ENCODE data around the gene ASB6. TPM values are rescaled to one million over a fixed set of nuclear protein-coding genes. Genes with fewer than 3 reads are reported as not detected.

Gene ASB6
- total RNA-seq, 1 donor from 2014 or later, result 22.4 TPM

DNA sequence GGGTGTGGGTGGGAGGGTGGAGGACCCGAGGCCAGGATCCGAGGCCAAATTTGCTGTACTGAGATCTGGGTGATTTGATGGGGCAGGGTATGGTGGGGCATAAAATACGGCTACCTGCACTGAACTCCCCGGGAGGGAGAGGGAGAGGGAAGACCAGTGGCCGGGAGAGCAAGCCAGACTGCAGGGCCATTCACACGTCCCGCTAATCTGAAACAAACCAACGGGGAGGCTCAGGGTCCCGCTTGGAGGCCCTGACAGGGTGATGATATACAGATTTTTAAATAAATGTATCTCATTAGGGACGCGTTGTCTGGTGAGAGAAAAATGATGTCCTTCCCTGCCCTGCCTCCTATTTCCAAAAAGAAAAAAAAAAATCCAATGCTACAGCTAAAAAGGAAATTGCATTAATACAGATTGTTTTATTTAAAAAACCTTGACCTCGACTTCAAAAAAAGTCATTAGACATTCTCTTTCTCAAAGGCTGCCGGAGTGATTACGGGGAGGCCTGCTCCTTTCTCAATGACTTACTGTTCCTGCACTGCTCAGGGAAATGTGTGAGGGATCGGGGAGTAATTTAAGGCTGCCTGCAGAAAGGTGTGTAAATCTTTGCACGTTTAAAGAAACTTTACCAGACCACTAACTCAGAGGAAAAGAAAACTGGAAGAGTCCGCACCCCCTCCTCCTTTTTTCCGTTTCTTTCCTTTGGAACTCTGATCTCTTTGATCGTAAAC is 12.0 kb upstream of the ASB6 start:
- TF ChIP-seq, protein P1, sequence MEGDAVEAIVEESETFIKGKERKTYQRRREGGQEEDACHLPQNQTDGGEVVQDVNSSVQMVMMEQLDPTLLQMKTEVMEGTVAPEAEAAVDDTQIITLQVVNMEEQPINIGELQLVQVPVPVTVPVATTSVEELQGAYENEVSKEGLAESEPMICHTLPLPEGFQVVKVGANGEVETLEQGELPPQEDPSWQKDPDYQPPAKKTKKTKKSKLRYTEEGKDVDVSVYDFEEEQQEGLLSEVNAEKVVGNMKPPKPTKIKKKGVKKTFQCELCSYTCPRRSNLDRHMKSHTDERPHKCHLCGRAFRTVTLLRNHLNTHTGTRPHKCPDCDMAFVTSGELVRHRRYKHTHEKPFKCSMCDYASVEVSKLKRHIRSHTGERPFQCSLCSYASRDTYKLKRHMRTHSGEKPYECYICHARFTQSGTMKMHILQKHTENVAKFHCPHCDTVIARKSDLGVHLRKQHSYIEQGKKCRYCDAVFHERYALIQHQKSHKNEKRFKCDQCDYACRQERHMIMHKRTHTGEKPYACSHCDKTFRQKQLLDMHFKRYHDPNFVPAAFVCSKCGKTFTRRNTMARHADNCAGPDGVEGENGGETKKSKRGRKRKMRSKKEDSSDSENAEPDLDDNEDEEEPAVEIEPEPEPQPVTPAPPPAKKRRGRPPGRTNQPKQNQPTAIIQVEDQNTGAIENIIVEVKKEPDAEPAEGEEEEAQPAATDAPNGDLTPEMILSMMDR (conservative IDR thresholded peaks at IDR 0.05), result no peak
- Mint-ChIP-seq H3K36me3 (no peaks in the 10 kb centered on the region), H3K27ac (peak overlapping the region; percentile 71), H3K9me3 (no peaks in the 10 kb centered on the region), H3K4me1 (ENCODE audit: unreplicated experiment) (peaks cover 34% of the 10 kb centered on the region), H3K4me3 (peak overlapping the region; percentile 69), H3K27me3 (peaks cover 7% of the 10 kb centered on the region)
- no peak for DNase-seq (ENCODE audit: extremely low spot score, unreplicated experiment)

DNA sequence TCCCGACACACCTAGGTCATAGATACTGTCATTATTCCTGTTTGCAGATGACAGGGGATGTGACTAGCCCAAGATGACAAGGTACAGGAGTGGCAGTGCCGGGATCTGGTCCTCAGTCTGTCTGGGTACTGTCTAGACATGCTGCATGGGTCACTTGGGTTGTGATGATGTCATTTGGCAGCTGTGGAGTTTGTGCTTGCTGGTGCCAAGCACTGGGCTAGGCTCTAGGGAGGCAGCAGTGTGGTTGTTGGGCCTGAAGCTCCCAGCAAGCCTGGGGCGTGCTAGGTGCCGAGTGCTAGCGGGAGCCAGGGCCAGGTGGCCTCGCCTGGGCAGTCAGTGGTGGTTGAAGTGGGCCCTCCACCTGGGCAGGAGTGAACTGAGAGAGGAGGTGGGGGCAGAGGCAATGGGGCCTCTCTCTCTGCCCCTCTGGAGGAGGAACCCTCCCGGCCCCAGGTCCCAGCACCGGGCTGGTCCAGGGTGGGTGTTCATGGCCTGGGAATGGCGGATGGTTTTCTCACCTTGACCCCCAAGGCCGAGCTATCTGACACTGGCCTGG is 8.8 kb upstream of the ASB6 start:
- H3K4me1 Mint-ChIP-seq (ENCODE audit: unreplicated experiment), result peaks cover 37% of the 10 kb centered on the region
- H3K27ac Mint-ChIP-seq, result no peak overlapping the region
- TF ChIP-seq, protein P1 (conservative IDR thresholded peaks at IDR 0.05), result no peak
- no peak for DNase-seq (ENCODE audit: extremely low spot score, unreplicated experiment)
- H3K4me3 Mint-ChIP-seq, result no peak overlapping the region
- H3K9me3 Mint-ChIP-seq, result no peaks in the 10 kb centered on the region
- no peaks in the 10 kb centered on the region for H3K36me3 Mint-ChIP-seq
- peaks cover 3% of the 10 kb centered on the region for H3K27me3 Mint-ChIP-seq

DNA sequence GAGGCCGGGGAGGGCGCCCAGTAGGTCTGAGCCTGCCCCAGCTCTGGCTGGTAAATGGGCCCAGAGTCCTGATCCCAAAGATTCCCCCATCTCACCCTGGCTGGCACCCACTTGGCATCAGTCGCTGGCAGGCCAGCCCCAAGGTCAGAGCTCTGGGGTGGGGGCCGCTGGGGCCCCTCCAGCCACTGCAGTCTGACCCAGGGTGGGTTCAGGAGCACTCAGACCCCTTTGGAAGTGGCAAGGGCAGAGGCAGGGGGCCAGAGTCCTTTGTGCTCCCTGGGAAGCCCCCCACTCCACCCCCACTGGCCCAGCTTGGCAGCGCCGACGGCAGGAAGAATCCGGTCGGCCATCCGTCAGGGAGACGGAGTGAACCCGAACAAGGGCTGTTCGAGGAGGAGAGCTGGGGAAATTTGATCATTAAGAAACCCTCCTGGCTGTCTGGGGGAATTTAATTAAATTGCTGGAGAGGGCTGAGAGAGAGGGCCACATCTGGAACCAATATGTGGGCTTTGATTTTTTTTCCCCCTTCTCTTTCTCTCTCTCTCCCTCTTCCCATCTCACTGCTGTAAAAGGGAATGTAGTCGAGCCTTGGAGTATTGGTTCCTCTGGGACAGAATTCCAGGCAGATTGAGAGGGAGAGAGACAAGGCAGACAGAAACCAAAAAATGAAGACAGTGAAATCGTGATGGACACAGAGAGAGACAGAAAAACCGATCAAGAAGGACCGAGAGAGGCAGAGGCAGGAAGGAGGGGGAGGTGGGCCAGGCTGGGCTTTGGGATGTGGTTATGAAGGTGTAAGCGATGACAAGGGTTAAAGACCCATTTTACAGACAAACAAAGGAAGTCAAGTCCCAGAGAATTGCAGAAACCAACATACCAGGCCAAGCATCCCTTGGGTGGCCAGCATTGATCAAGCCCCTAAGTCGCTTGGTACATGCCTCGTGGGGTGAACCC is 8.1 kb upstream of the ASB6 start:
- H3K27me3 Mint-ChIP-seq, result peaks cover 3% of the 10 kb centered on the region
- peaks cover 37% of the 10 kb centered on the region for H3K4me1 Mint-ChIP-seq (ENCODE audit: unreplicated experiment)
- H3K27ac Mint-ChIP-seq, result peak overlapping the region; percentile 48
- no peaks in the 10 kb centered on the region for H3K36me3 Mint-ChIP-seq
- TF ChIP-seq, protein P1 (conservative IDR thresholded peaks at IDR 0.05), result no peak
- H3K9me3 Mint-ChIP-seq, result no peaks in the 10 kb centered on the region
- peak overlapping the region; percentile 69 for H3K4me3 Mint-ChIP-seq
- no peak for DNase-seq (ENCODE audit: extremely low spot score, unreplicated experiment)

DNA sequence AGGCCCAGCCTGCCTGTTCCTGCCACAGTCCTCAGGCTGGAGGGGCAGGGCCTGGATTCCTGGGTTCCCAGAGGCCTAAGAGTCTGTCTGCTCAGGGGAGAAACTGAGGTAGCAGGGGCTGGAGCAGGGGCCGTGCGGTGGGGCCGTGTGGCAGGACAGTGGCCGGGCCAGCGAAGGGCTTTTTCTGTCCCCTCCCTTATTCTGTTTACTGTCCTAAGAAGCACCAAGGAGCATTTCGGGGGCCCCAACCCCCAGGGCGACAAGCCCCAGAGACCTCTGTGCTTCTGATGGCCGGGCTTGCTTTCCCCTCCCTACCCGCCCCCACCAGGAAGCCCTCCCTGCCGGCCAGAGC is 6.8 kb upstream of the ASB6 start:
- H3K36me3 Mint-ChIP-seq, result no peaks in the 10 kb centered on the region
- peaks cover 29% of the 10 kb centered on the region for H3K4me1 Mint-ChIP-seq (ENCODE audit: unreplicated experiment)
- no peaks in the 10 kb centered on the region for H3K9me3 Mint-ChIP-seq
- no peak overlapping the region for H3K27ac Mint-ChIP-seq
- no peak overlapping the region for H3K4me3 Mint-ChIP-seq
- no peak for DNase-seq (ENCODE audit: extremely low spot score, unreplicated experiment)
- TF ChIP-seq, protein P1 (conservative IDR thresholded peaks at IDR 0.05), result no peak
- peaks cover 3% of the 10 kb centered on the region for H3K27me3 Mint-ChIP-seq

DNA sequence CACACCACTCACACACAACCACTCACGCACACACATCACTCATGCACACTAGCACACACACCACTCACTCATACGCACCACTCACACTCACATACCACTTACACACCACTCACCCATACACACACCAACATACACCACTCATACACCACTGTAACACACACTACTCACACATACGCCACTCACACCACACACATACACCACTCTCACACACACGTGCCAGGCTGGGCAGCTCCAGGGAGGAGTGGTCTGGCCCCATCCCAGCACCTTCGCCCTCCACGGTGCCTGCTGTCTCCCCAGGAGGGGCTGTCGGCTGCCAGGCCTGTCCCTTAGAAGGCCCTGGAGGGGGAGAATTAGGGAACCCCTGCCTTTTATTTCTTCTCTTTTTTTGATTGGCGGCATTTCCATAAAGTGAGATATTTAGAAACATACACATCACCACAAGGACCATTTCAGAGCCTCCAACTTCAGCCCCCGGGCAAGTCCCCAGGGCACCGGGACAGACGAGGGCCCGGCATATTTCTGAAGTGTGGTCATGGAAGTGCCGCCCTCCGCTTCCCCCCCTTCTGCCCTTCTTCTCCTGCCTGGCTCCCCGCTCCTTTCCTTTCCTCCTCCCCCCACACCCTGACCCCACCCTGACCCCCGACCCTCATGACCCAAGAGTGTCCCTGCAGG is 6.3 kb upstream of the ASB6 start:
- TF ChIP-seq, protein P1 (conservative IDR thresholded peaks at IDR 0.05), result no peak
- peaks cover 24% of the 10 kb centered on the region for H3K4me1 Mint-ChIP-seq (ENCODE audit: unreplicated experiment)
- peaks cover 3% of the 10 kb centered on the region for H3K27me3 Mint-ChIP-seq
- no peaks in the 10 kb centered on the region for H3K36me3 Mint-ChIP-seq
- no peaks in the 10 kb centered on the region for H3K9me3 Mint-ChIP-seq
- no peak for DNase-seq (ENCODE audit: extremely low spot score, unreplicated experiment)
- H3K27ac Mint-ChIP-seq, result no peak overlapping the region
- H3K4me3 Mint-ChIP-seq, result peak overlapping the region; percentile 12

Measured in type B pancreatic cell (in vitro differentiated cells).